SK-N-DZ (cell line): ENCODE data around the gene INSYN1.

ENCODE experiments used
- DNase-seq: peaks from one replicate; pipeline ENCODE4 v3.0.0-alpha.2; 2015; ENCODE audit warnings: low spot score

The INSYN1 gene

GRCh38 chr15:73777741-73778140 lies 24.6 kb upstream of the INSYN1 start:
- DNase-seq = no peak

DNA sequence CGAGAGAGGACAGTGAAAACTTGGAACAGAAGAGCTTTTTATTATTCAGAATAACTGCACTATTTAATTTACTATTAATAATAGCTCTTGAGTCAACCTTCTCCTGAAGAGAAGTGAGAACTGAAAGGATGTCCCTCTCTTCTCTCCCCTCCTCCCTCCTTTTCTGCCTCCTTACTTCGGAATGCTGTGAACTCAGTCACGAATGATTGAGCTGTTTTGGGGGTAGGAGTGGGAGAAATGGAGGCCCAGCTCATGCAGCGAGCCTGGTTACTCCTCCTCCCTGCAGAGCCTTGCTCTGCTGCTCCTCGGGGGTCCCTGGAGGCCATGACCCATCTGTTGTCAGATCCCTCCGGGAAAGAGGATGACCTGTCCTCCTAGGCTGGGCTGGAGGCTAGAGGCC lies 20.3 kb upstream of the INSYN1 start:
- DNase-seq = no peak

DNA sequence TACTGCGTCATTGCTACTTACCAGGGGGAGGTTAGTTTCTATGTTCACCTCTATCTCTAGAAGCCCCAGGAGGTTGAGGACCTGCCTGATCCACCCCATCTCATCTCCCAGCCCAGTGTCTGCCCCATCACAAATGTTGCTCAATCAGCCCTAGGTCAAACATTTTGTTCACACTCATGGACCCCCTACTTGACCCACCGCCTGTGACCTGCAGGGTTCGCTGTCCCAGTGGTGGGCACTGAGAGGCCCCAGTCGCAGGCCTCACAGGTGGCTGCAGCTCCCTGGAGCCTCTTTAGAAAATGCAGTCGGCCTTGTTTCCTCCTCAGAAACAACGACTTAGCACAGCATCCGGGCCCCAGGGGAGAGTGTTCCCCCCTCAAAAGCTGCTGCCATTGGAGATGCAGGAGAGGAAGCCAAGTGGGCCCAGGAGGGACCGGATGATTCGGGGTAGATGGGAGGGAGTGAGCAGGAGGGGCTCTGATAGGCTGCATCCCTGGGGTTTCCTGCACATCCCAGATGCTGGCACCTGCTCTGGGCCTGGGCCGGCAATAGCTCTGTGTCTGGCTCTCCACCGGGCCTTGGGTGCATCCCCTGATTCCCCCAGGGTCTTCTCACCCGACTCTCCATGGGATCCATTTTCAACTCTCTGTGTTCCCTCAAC lies 18.4 kb upstream of the INSYN1 start:
- DNase-seq = no peak

- DNase-seq = no peak
These were observed 16.9 kb upstream of the INSYN1 start for GRCh38 chr15:73770050-73770449.

DNA sequence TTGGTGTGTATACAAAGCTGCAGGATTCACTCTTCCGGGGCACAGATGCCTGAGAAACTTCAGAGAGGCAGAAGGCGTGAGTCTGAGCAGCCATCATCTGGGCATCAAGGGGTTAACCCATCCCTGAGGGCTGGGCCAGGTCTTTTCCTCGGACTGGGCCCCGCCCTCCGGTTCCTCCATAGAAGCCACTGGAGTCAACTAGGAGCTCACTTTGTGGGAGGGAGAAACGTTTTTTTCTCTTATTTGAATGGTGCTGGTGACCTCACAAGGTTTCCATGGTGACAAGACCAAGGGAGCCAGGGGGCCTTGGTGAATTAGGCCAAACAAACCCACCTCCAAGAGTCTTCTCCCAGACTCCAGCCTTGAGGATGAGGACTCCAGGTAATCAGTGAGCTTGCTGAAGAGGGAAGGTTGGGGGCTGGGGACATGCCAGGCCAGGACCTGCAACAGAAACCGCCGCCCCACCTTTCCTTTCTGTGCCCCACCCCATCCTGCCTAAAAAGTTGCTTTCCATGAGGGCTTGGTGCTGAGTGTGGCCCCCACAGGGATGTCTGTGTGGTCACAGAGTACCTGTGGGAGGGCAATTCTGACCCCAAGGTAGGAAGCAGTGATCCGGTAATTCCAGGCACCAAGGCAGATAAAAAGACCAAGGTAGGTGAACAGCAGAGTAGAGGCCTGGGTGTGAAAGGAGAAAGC lies 14.8 kb upstream of the INSYN1 start:
- no peak for DNase-seq

DNA sequence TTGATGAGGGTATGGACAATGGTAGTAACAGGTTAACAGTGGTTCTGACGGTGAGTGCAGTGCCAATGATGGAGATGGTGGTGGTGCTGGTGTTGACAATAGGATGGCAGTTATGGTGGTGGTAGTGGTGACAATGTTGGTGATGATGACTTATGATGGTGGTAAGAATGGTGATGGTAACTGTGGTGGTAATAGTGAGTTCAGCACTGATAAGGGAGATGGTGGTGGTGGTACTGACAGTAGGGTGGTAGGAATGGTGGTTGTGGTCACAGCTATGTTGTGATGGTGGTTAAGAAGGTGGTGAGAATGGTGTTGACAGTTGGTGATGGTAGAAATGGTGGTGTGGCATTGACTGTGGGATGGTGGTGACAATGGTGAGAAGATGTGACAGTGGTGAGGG lies 13.4 kb upstream of the INSYN1 start:
- DNase-seq = no peak

DNA sequence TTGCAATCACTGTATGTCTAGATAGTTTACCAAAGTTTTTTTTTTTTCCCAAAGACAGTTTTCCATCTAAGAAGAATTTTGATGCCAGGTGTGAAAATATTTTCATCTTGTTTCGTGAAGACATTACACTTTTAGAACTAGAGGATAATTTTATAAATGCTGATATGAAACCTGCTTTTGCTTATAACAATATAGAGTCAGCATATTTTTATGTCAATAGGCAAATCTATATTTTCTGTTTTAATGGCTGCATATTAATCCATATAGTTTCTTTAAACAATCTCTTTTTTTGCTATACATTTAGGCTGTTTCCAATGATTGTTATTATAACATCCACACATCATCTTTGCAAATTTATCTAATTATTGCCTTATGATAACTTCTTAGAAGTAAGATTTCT lies 12.6 kb upstream of the INSYN1 start:
- DNase-seq = no peak

GRCh38 chr15:73763931-73764330 lies 10.8 kb upstream of the INSYN1 start:
- DNase-seq = no peak

GRCh38 chr15:73760330-73761329 lies 7.5 kb upstream of the INSYN1 start:
- DNase-seq = no peak

DNA sequence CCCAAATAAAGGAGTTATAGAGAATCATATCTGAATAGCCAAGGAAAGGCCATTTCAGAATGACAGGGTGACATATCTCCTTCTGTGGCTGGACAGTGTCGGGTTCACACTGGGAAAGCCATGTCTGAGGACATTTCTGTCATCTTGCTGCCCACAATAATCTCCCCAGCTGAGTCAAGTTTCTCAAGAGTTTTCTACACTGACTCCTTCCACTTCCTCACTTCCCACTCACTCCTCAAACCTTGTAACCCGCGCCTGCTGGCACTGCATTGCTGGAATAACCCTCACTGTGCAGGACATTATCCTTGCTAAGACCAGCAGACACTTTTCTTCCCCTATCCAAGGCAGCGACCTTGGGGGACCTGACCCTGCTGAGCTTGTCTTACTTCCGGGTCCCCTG lies 5.3 kb upstream of the INSYN1 start:
- no peak for DNase-seq

GRCh38 chr15:73757571-73757970 lies 4.4 kb upstream of the INSYN1 start:
- no peak for DNase-seq

GRCh38 chr15:73756947-73757513 lies 3.9 kb upstream of the INSYN1 start:
- DNase-seq = no peak

GRCh38 chr15:73756390-73756789 lies 3.2 kb upstream of the INSYN1 start:
- no peak for DNase-seq

- DNase-seq = no peak
These were observed 2.8 kb upstream of the INSYN1 start for GRCh38 chr15:73755946-73756345.

- DNase-seq = peak; percentile 69
These were observed 2.3 kb upstream of the INSYN1 start for GRCh38 chr15:73755481-73755880.

GRCh38 chr15:73754461-73754860 lies 1.3 kb upstream of the INSYN1 start:
- no peak for DNase-seq

DNA sequence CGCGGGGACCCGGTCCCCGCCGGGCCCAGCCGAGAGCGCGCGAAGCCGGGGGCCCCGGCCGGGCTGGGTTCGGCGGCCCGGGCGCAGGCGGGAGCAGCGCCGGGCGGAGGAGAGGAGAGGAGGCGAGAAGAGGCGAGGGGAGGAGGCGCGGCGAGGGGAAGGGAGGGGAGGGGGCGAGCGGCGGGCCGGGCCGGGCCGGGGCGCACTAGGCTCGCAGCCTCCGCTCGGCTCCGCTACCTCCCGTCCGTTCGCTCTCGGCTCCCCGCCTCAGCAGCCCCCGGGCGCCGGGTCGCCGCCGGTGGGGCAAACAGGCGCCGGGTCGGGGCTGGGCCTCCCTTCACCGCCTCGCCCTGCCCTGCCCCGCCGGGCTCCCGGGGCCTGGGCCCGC lies 351 bp downstream of the INSYN1 start:
- no peak for DNase-seq

GRCh38 chr15:73751899-73752805 lies 999 bp downstream of the INSYN1 start:
- no peak for DNase-seq

DNA sequence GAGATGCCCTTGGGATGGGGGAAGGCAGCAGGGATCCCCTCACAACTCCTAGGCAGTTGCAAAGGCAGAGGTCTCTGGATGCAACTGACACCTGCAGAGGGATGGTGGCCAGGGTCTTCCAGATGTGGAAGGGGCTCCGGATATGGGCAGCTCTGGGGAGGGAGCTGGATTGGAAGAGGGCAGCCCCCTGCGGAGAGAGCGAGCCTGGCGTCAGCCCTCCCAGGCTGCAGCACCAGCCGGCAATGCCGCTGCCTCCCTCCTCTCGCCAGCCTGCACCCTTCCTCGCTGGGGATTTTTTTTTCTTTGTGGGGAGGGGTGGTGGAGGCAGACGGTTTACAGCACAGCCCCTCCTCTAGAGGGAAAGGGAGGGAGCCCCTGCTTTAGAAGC lies 1.6 kb downstream of the INSYN1 start:
- no peak for DNase-seq

- DNase-seq = no peak
These were observed 2.2 kb downstream of the INSYN1 start for GRCh38 chr15:73750951-73751350.

- DNase-seq = no peak
These were observed 2.7 kb downstream of the INSYN1 start for GRCh38 chr15:73750438-73750837.
